GM12801 (cell line): Measurements from ENCODE around the gene VDAC1.

Experiments
- TF ChIP-seq, protein P1 (sequence below): IDR thresholded peaks from one replicate; pipeline ENCODE4 v1.5.1; 2011; ENCODE audit warnings: control low read depth; ENCODE audit not compliant: insufficient read length; ENCODE audit errors: extremely low read depth

The VDAC1 gene

DNA sequence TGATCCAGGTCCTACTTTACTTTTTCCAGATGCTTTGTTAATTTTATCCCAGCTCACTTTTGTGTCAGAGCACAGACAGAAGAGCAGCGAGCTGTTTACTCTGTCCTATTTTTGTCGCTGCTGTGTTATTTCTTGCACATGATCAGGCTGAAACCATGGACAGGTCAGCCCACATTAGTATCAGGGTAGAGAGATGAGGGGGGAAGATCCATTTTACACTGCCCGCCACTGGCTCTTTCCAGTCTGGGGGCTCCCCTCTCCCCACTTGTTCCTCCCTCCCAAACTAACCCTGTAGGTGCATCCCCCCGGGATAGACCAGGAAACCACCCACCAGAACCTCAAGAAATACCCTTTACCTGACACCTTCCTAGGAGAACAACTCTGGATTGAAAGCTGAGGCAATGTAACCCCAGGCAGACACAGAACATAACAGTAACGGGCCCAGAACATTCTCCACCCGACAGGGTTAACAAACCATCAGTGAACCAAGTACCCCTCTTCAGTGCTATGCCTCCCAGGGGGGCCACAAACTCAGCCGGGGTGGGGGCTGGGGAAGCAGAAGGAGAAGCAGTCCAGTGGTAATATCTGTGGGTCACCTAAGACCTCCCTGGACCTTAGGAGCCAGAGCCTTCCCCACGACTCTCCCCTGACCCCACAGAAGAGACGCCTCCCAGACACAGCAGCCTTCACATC is 10.3 kb downstream of the VDAC1 start:
- TF ChIP-seq, protein P1, sequence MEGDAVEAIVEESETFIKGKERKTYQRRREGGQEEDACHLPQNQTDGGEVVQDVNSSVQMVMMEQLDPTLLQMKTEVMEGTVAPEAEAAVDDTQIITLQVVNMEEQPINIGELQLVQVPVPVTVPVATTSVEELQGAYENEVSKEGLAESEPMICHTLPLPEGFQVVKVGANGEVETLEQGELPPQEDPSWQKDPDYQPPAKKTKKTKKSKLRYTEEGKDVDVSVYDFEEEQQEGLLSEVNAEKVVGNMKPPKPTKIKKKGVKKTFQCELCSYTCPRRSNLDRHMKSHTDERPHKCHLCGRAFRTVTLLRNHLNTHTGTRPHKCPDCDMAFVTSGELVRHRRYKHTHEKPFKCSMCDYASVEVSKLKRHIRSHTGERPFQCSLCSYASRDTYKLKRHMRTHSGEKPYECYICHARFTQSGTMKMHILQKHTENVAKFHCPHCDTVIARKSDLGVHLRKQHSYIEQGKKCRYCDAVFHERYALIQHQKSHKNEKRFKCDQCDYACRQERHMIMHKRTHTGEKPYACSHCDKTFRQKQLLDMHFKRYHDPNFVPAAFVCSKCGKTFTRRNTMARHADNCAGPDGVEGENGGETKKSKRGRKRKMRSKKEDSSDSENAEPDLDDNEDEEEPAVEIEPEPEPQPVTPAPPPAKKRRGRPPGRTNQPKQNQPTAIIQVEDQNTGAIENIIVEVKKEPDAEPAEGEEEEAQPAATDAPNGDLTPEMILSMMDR, result no peak

- TF ChIP-seq, protein P1, result no peak
Observed at GRCh38 chr5:133993185-133993936, 11.4 kb downstream of the VDAC1 start.

DNA sequence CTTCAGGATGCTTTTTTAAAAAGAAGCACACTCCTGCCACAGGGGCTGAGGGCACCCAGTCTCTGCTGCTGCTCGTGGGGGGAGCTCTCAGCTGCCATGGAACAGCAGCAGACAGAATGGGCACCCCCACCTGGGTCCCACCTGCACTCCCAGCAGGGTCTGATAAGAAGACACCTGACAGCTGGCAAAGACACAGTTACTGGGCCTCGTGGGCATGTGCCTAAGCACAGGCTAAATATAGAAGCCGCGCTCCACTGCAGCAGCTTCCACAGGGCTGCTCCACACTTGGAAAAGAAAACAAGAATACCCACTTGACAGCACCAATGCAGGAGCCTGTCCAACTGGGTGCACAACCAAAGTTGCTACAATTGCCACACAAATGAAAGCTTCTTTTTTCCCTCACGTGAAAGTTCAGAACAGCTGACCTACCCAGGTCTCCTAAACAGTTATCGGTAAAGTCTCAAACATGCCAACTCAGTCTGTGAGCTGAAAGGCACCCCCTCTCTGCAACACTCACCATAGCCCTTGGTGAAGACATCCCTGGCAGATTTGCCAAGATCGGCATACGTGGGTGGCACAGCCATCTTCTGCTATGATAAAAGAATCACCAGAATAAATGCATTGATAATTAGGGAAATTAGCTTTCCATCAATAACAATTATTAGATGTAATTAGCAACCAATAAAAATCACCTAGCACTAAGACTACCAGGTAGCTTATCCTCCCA is 12.2 kb downstream of the VDAC1 start:
- TF ChIP-seq, protein P1, result no peak

DNA sequence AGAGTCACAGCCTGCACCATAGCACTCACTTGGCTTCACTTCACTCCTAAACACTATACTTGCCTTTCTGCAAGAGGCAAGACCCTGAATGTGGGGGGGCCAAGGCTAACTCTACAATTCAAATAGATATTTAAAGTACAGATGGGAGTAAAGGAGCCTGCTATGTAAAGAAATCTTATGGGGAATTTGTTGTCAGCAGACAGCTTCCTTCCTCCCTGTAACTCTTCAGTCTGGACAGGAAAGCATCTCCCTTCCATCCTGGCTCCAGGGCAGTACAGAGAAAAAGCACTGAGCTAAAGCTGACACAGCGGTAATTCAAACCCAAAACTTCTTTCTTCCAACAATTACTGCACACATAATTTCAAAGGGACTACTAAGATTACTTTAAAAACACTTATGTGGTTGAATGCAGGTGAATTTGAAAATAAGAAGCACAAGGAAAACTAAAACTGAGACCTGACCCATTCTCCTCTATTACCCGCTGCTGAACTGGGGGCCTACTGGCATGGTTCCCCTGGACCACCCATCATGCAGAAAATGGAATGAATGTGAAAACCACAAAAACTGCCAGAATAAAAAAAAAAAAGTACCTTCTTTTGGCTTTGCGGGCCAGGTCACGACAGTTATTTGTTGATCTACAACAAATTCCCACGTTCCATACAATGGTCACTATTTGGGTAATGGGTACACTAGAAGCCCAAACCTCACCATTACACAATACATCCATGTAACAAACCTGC is 13.4 kb downstream of the VDAC1 start:
- TF ChIP-seq, protein P1, result no peak

GRCh38 chr5:133990396-133990795 is 14.4 kb downstream of the VDAC1 start:
- TF ChIP-seq, protein P1, result no peak

DNA sequence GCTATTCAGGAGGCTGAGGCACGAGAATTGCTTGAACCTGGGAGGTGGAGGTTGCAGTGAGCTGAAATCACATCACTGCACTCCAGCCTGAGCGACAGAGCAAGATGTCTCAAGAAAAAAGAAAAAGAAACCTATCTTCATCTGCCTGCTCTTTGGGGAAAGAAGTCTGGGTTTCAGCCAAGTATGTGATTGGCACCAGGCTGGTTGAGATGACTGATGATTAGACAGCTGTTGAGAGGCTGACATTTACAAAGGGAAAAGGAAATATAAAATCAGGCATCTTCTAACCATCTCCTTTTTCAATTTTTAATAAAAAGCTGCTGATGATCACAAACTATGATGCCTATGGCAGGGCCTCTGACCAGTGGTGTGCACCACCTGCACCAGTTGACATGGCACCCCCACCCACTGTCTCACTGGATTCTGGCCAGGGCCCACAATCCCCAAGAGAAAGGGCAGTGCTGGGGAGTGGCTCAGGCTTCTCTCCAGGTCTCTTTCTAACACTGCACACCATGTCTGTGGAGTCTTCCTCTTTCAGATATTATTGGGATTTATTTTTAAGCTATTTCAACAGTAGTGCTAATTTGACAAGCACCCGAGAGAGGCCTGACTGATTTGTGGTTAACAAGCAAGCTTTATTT is 19.1 kb downstream of the VDAC1 start:
- TF ChIP-seq, protein P1, result no peak
